H9 (cell line): ENCODE results near the gene IMMP2L. TPM values are rescaled to one million over a fixed set of nuclear protein-coding genes. Genes with fewer than 3 reads are reported as not detected.

Experiments used
- DNase-seq: peaks from one replicate; pipeline ENCODE4 v3.0.0-alpha.2; 2017
- H2AFZ ChIP-seq: one replicate; pipeline ENCODE4 v1.6.1; 2013; ENCODE audit warnings: mild to moderate bottlenecking, low read length, control low read depth, moderate library complexity
- H2AK5ac ChIP-seq: 2 replicates; pipeline ENCODE4 v1.6.1; 2013; ENCODE audit warnings: low read length, control low read depth, mixed read lengths; ENCODE audit not compliant: insufficient read length
- H2BK120ac ChIP-seq: one replicate; pipeline ENCODE4 v1.6.1; 2013; ENCODE audit warnings: low read depth, mild to moderate bottlenecking, low read length, control low read depth, inconsistent platforms; ENCODE audit not compliant: poor library complexity, severe bottlenecking
- H2BK12ac ChIP-seq: 2 replicates; pipeline ENCODE4 v1.6.1; 2013; ENCODE audit warnings: low read length, control low read depth, mixed read lengths, low read depth; ENCODE audit not compliant: insufficient read length
- H2BK15ac ChIP-seq: 2 replicates; pipeline ENCODE4 v1.6.1; 2013; ENCODE audit warnings: low read depth, low read length, control low read depth
- H2BK20ac ChIP-seq: one replicate; pipeline ENCODE4 v1.6.1; 2013; ENCODE audit warnings: low read depth, mild to moderate bottlenecking, low read length, control low read depth, inconsistent platforms; ENCODE audit not compliant: poor library complexity, severe bottlenecking
- H2BK5ac ChIP-seq: 2 replicates; pipeline ENCODE4 v1.6.1; 2013; ENCODE audit warnings: low read length, control low read depth, mixed read lengths; ENCODE audit not compliant: insufficient read length
- H3K14ac ChIP-seq: 2 replicates; pipeline ENCODE4 v1.6.1; 2013; ENCODE audit warnings: low read length, control low read depth; ENCODE audit not compliant: insufficient read depth
- H3K18ac ChIP-seq: 2 replicates; pipeline ENCODE4 v1.6.1; 2013; ENCODE audit warnings: low read depth, mild to moderate bottlenecking, mixed read lengths, low read length, control low read depth; ENCODE audit not compliant: insufficient read length
- H3K23ac ChIP-seq: 2 replicates; pipeline ENCODE4 v1.6.1; 2013; ENCODE audit warnings: low read length, control low read depth, mixed read lengths, low read depth; ENCODE audit not compliant: insufficient read length
- H3K23me2 ChIP-seq: 2 replicates; pipeline ENCODE4 v1.6.1; 2013; ENCODE audit warnings: low read depth, mild to moderate bottlenecking, mixed read lengths, low read length, control low read depth; ENCODE audit not compliant: insufficient read length, poor library complexity, severe bottlenecking
- H3K27ac ChIP-seq: 2 replicates; pipeline ENCODE4 v1.5.1; 2013; ENCODE audit warnings: low read length, control low read depth, mixed read lengths, low read depth; ENCODE audit not compliant: insufficient read length
- H3K27me3 ChIP-seq: 2 replicates; pipeline ENCODE4 v1.6.1; 2013; ENCODE audit warnings: low read length, control low read depth, inconsistent platforms; ENCODE audit not compliant: insufficient read depth
- H3K4ac ChIP-seq: 2 replicates; pipeline ENCODE4 v1.6.1; 2013; ENCODE audit warnings: low read depth, mild to moderate bottlenecking, control low read depth, inconsistent platforms, low read length, moderate library complexity
- H3K4me1 ChIP-seq: 2 replicates; pipeline ENCODE4 v1.6.1; 2013; ENCODE audit warnings: low read length, control low read depth, inconsistent platforms; ENCODE audit not compliant: insufficient read depth
- H3K4me2 ChIP-seq: 2 replicates; pipeline ENCODE4 v1.6.1; 2013; ENCODE audit warnings: low read length, control low read depth, mixed read lengths; ENCODE audit not compliant: insufficient read length, insufficient read depth
- H3K56ac ChIP-seq: 2 replicates; pipeline ENCODE4 v1.6.1; 2013; ENCODE audit warnings: low read depth, mild to moderate bottlenecking, mixed read lengths, low read length, control low read depth; ENCODE audit not compliant: insufficient read length
- H3K79me1 ChIP-seq: 2 replicates; pipeline ENCODE4 v1.6.1; 2013; ENCODE audit warnings: low read depth, mild to moderate bottlenecking, moderate library complexity, low read length, control low read depth, inconsistent platforms; ENCODE audit not compliant: insufficient read depth, poor library complexity, severe bottlenecking
- H3K79me2 ChIP-seq: 2 replicates; pipeline ENCODE4 v1.6.1; 2013; ENCODE audit warnings: low read length, control low read depth, inconsistent platforms; ENCODE audit not compliant: insufficient read depth
- H3K9ac ChIP-seq: 2 replicates; pipeline ENCODE4 v1.6.1; 2013; ENCODE audit warnings: low read length, control low read depth, mixed read lengths; ENCODE audit not compliant: insufficient read length; ENCODE audit errors: extremely low read depth
- H3K9me3 ChIP-seq: one replicate; pipeline ENCODE4 v1.6.1; 2013; ENCODE audit warnings: low read depth, low read length, inconsistent platforms; ENCODE audit not compliant: control insufficient read depth
- H3T11ph ChIP-seq: one replicate; pipeline ENCODE4 v1.6.1; 2013; ENCODE audit warnings: mild to moderate bottlenecking, low read length, control low read depth, inconsistent platforms
- H4K20me1 ChIP-seq: one replicate; pipeline ENCODE4 v1.6.1; 2013; ENCODE audit not compliant: control insufficient read depth, insufficient read length, insufficient read depth
- H4K5ac ChIP-seq: 2 replicates; pipeline ENCODE4 v1.6.1; 2013; ENCODE audit warnings: low read depth, mild to moderate bottlenecking, mixed read lengths, low read length, control low read depth; ENCODE audit not compliant: insufficient read length
- H4K8ac ChIP-seq: replicated peaks from 2 replicates; pipeline ENCODE4 v1.6.1; 2013; ENCODE audit warnings: low read length, control low read depth, mixed read lengths, low read depth; ENCODE audit not compliant: insufficient read length
- H4K91ac ChIP-seq: 2 replicates; pipeline ENCODE4 v1.6.1; 2013; ENCODE audit warnings: low read depth, mild to moderate bottlenecking, moderate library complexity, mixed read lengths, low read length, control low read depth; ENCODE audit not compliant: insufficient read length
- H3K27ac Mint-ChIP-seq, 3 experiments: 2 replicates in 2 of 3; 3 replicates in 1 of 3; pipeline ENCODE4 v1.8.0; 2020 to 2021; ENCODE audit warnings: mixed read lengths in 3 of 3, mild to moderate bottlenecking in 1 of 3, moderate library complexity in 1 of 3
- H3K27me3 Mint-ChIP-seq: 2 replicates; pipeline ENCODE4 v1.8.0; 2021; ENCODE audit warnings: low read depth, mild to moderate bottlenecking, moderate library complexity, mixed read lengths
- H3K36me3 Mint-ChIP-seq, 3 experiments: 2 replicates in 2 of 3; 3 replicates in 1 of 3; pipeline ENCODE4 v1.8.0; 2020 to 2021; ENCODE audit warnings: low read depth in 3 of 3, mixed read lengths in 3 of 3; ENCODE audit not compliant: insufficient read depth in 1 of 3
- H3K4me1 Mint-ChIP-seq, 2 experiments: 2 replicates each; pipeline ENCODE4 v1.8.0; 2020; ENCODE audit warnings: mixed read lengths in 2 of 2
- H3K4me3 Mint-ChIP-seq, 2 experiments: 2 replicates in 1 of 2; 3 replicates in 1 of 2; pipeline ENCODE4 v1.8.0; 2020 to 2021; ENCODE audit warnings: mild to moderate bottlenecking in 2 of 2, mixed read lengths in 2 of 2, moderate library complexity in 1 of 2
- H3K9me3 Mint-ChIP-seq, 2 experiments: 2 replicates in 1 of 2; 3 replicates in 1 of 2; pipeline ENCODE4 v1.8.0; 2020; ENCODE audit warnings: mild to moderate bottlenecking in 2 of 2, mixed read lengths in 2 of 2, moderate library complexity in 1 of 2
- CTCF ChIP-seq: fragments of 200-600 bp; sonication (generic); conservative IDR thresholded peaks from 3 replicates; pipeline ENCODE4 v1.8.0; 2021; ENCODE audit warnings: antibody characterized with exemption, mild to moderate bottlenecking
- WGBS: extraction: QIAGEN DNeasy Blood & Tissue Kit; methylation state at CpG from one replicate; pipeline ENCODE4 v1.1.7; 2013; ENCODE audit warnings: missing lambda C conversion rate, low lambda C conversion rate, mixed read lengths; ENCODE audit not compliant: insufficient read length; ENCODE audit errors: extremely low coverage; 5-methylcytosine and 5-hydroxymethylcytosine counted together
- total RNA-seq: library from RNA; stranded (reverse); gene quantifications from 2 replicates; pipeline ENCODE4 v1.2.1, GENCODE V29; 2021

Gene IMMP2L
- total RNA-seq, 1 experiment from 2014 or later: 14.7 TPM

DNA sequence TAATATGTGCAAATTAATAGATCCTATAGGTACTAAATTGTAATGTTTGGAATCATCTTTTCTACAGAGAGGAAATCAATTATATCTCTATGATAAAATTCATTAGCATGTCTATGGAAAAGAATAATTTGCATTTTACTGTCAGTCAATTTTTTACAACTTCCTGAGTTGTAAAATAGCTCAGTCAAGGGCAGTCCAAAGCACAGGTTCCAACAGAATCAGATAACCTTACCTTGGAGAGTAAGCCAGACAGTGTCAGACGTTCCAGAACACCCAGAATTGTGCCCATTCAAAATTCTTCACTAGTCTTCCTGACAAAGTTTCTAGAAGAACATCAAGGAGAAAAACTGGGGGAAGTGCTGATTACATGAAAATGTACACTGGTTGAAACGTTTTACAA, 31.1 kb upstream of the IMMP2L start:
- Histone ChIP-seq H3K4me2 (no peak overlapping the region), H3K79me2 (no peaks in the 10 kb centered on the region), H3K56ac (no peak overlapping the region), H2BK120ac (no peak overlapping the region), H4K91ac (no peak overlapping the region), H3T11ph (no peak overlapping the region), H3K79me1 (no peaks in the 10 kb centered on the region), H3K27ac (no peak overlapping the region), H2AFZ (no peak overlapping the region), H3K27me3 (no peaks in the 10 kb centered on the region), H2BK5ac (no peak overlapping the region), H3K18ac (no peak overlapping the region), H2BK12ac (no peak overlapping the region), H3K14ac (no peak overlapping the region), H2AK5ac (no peak overlapping the region), H4K8ac (no peak overlapping the region), H2BK15ac (no peak overlapping the region), H4K5ac (no peak overlapping the region), H2BK20ac (no peak overlapping the region), H3K9me3 (no peaks in the 10 kb centered on the region), H3K9ac (no peak overlapping the region), H3K23ac (no peak overlapping the region), H3K4me1 (no peaks in the 10 kb centered on the region), H4K20me1 (no peaks in the 10 kb centered on the region), H3K4ac (no peak overlapping the region), H3K23me2 (no peaks in the 10 kb centered on the region)
- WGBS: no CpG with 5 or more reads among the region's 2 CpGs
- H3K4me3 Mint-ChIP-seq: no peak overlapping the region
- DNase-seq: no peak
- peaks cover 8 to 21% (median 9%) of the 10 kb centered on the region in 3 experiments; a peak in 6 of 7 replicates for H3K36me3 Mint-ChIP-seq
- peaks cover 8 to 15% of the 10 kb centered on the region in 2 experiments for H3K4me1 Mint-ChIP-seq
- H3K27me3 Mint-ChIP-seq: no peaks in the 10 kb centered on the region
- peaks cover 15 to 23% of the 10 kb centered on the region in 2 experiments for H3K9me3 Mint-ChIP-seq
- no peak for TF ChIP-seq CTCF
- H3K27ac Mint-ChIP-seq: no peak overlapping the region
